H1 (cell line): ENCODE measurements around the gene DOCK1. TPM values are rescaled to one million over a fixed set of nuclear protein-coding genes. Genes with fewer than 3 reads are reported as not detected.

Source experiments
- CTCF ChIA-PET: fragments of 300-600 bp; sonication (Branson Sonifier 250); formaldehyde crosslinking; loops from one replicate; lab custom pipeline; 2021; ENCODE audit not compliant: partially characterized antibody; lab: Charles Lee
- POLR2A ChIA-PET: fragments of 300-600 bp; sonication (Branson Sonifier 250); formaldehyde crosslinking; loops from one replicate; lab custom pipeline; 2021; ENCODE audit warnings: inconsistent platforms; ENCODE audit not compliant: partially characterized antibody; lab: Charles Lee
- DNase-seq, 2 experiments: peaks; one replicate each; pipeline versions ENCODE4 v3.0.0 to v3.0.0-alpha.2; 2010 to 2022; ENCODE audit warnings: low spot score in 2 of 2, low read depth in 1 of 2, mixed read lengths in 1 of 2
- FAIRE-seq: peaks from 2 replicates; lab custom pipeline; 2011; peaks lifted over from hg19 to GRCh38; lab: Jason Lieb, UNC
- H2AFZ ChIP-seq: 2 replicates; pipeline ENCODE4 v1.8.1; 2012; ENCODE audit warnings: low read length, inconsistent platforms
- H2AK5ac ChIP-seq: 2 replicates; pipeline ENCODE4 v1.6.1; 2013; ENCODE audit warnings: low read depth, low read length
- H2BK120ac ChIP-seq: replicated peaks from 2 replicates; pipeline ENCODE3; 2013; ENCODE audit warnings: low read depth, low read length, inconsistent platforms
- H2BK12ac ChIP-seq: 2 replicates; pipeline ENCODE4 v1.6.1; 2013; ENCODE audit warnings: low read depth, low read length
- H2BK15ac ChIP-seq: 2 replicates; pipeline ENCODE4 v1.6.1; 2013; ENCODE audit warnings: low read length
- H2BK20ac ChIP-seq: 2 replicates; pipeline ENCODE4 v1.6.1; 2013; ENCODE audit warnings: low read length
- H2BK5ac ChIP-seq: 2 replicates; pipeline ENCODE4 v1.6.1; 2013; ENCODE audit warnings: low read depth, low read length
- H3K14ac ChIP-seq: 2 replicates; pipeline ENCODE4 v1.6.1; 2013; ENCODE audit warnings: inconsistent platforms; ENCODE audit not compliant: insufficient read length
- H3K18ac ChIP-seq: 2 replicates; pipeline ENCODE4 v1.6.1; 2013; ENCODE audit warnings: low read length; ENCODE audit errors: extremely low read depth
- H3K23ac ChIP-seq: 2 replicates; pipeline ENCODE4 v1.6.1; 2013; ENCODE audit warnings: inconsistent platforms; ENCODE audit not compliant: insufficient read length
- H3K23me2 ChIP-seq: 2 replicates; pipeline ENCODE4 v1.6.1; 2013; ENCODE audit warnings: low read depth, low read length
- H3K27ac ChIP-seq: 2 replicates; pipeline ENCODE4 v1.6.1; 2011; ENCODE audit warnings: low read depth, low read length, inconsistent platforms
- H3K27me3 ChIP-seq, 4 experiments: replicated peaks in 1 of 4; 1 replicate in 1 of 4; 2 replicates in 3 of 4; pipeline versions ENCODE4 v1.6.1 to v1.8.1; 2011 to 2013; ENCODE audit warnings: low read length in 3 of 4, mild to moderate bottlenecking in 3 of 4, inconsistent platforms in 2 of 4, mixed read lengths in 2 of 4, moderate library complexity in 1 of 4; ENCODE audit not compliant: control insufficient read depth in 3 of 4, insufficient read depth in 3 of 4; ENCODE audit errors: extremely low read depth in 1 of 4
- H3K36me3 ChIP-seq, 4 experiments: 2 replicates each; pipeline versions ENCODE4 v1.6.1 to v1.8.1; 2011 to 2013; ENCODE audit warnings: mild to moderate bottlenecking in 4 of 4, low read length in 3 of 4, moderate library complexity in 2 of 4, control low read depth in 1 of 4, inconsistent platforms in 1 of 4; ENCODE audit not compliant: insufficient read depth in 4 of 4, control insufficient read depth in 2 of 4
- H3K4ac ChIP-seq: replicated peaks from 2 replicates; pipeline ENCODE3; 2013; ENCODE audit warnings: low read length, low read depth, mixed read lengths, inconsistent platforms; ENCODE audit not compliant: insufficient read length
- H3K4me1 ChIP-seq, 4 experiments: replicated peaks in 1 of 4; 1 replicate in 1 of 4; 2 replicates in 3 of 4; pipeline versions ENCODE4 v1.6.1 to v1.8.1; 2011 to 2013; ENCODE audit warnings: low read length in 3 of 4, inconsistent platforms in 2 of 4, mixed read lengths in 1 of 4; ENCODE audit not compliant: insufficient read depth in 4 of 4, control insufficient read depth in 3 of 4
- H3K4me2 ChIP-seq, 2 experiments: 2 replicates each; pipeline versions ENCODE4 v1.6.1 to v1.8.1; 2011 to 2013; ENCODE audit warnings: low read depth in 2 of 2, low read length in 2 of 2, control low read depth in 1 of 2, inconsistent platforms in 1 of 2, mild to moderate bottlenecking in 1 of 2; ENCODE audit not compliant: insufficient read depth in 1 of 2
- H3K4me3 ChIP-seq, 4 experiments: fragments of 200-600, 300-600 bp in 1 of 4; sonication (generic), shearing (Covaris generic), sonication (Bioruptor Twin) in 1 of 4; 2 replicates each; pipeline versions ENCODE4 v1.5.1 to v1.8.1; 2011 to 2016; ENCODE audit warnings: low read length in 4 of 4, low read depth in 3 of 4, control low read depth in 2 of 4, inconsistent platforms in 2 of 4, mild to moderate bottlenecking in 2 of 4, mixed read lengths in 1 of 4, moderate library complexity in 1 of 4; ENCODE audit not compliant: insufficient read depth in 2 of 4; ENCODE audit errors: extremely low read depth in 1 of 4
- H3K56ac ChIP-seq: replicated peaks from 2 replicates; pipeline ENCODE3; 2013; ENCODE audit warnings: low read depth, mild to moderate bottlenecking, mixed read lengths, low read length, inconsistent platforms; ENCODE audit not compliant: insufficient read length
- H3K79me1 ChIP-seq: 2 replicates; pipeline ENCODE4 v1.6.1; 2013; ENCODE audit warnings: low read depth, low read length, control low read depth
- H3K79me2 ChIP-seq, 2 experiments: 2 replicates each; pipeline versions ENCODE4 v1.6.1 to v1.8.1; 2012 to 2013; ENCODE audit warnings: low read length in 2 of 2, mild to moderate bottlenecking in 2 of 2, inconsistent platforms in 1 of 2; ENCODE audit not compliant: insufficient read depth in 2 of 2, control insufficient read depth in 1 of 2
- H3K9ac ChIP-seq, 4 experiments: replicated peaks in 1 of 4; 1 replicate in 1 of 4; 2 replicates in 3 of 4; pipeline versions ENCODE4 v1.6.1 to v1.8.1; 2011 to 2013; ENCODE audit warnings: low read depth in 3 of 4, low read length in 3 of 4, control low read depth in 2 of 4, mild to moderate bottlenecking in 2 of 4, moderate library complexity in 2 of 4, inconsistent platforms in 1 of 4; ENCODE audit errors: extremely low read depth in 1 of 4
- H3K9me3 ChIP-seq, 2 experiments: 2 replicates each; pipeline versions ENCODE4 v1.6.1 to v1.8.1; 2012 to 2013; ENCODE audit warnings: mild to moderate bottlenecking in 2 of 2, moderate library complexity in 2 of 2, control low read depth in 1 of 2, inconsistent platforms in 1 of 2, low read depth in 1 of 2, low read length in 1 of 2, mixed read lengths in 1 of 2; ENCODE audit not compliant: insufficient read depth in 2 of 2
- H4K20me1 ChIP-seq, 2 experiments: replicated peaks in 1 of 2; 2 replicates each; pipeline versions ENCODE3 to v1.8.1; 2011 to 2013; ENCODE audit warnings: inconsistent platforms in 2 of 2, low read length in 2 of 2, mild to moderate bottlenecking in 1 of 2; ENCODE audit not compliant: insufficient read depth in 2 of 2, control insufficient read depth in 1 of 2
- H4K5ac ChIP-seq: 2 replicates; pipeline ENCODE4 v1.6.1; 2013; ENCODE audit warnings: low read length, low read depth, mixed read lengths, inconsistent platforms; ENCODE audit not compliant: insufficient read length
- H4K8ac ChIP-seq: 2 replicates; pipeline ENCODE4 v1.8.0; 2013; ENCODE audit warnings: mild to moderate bottlenecking, moderate library complexity, low read length, inconsistent platforms; ENCODE audit not compliant: insufficient read depth; ENCODE audit errors: extremely low read depth
- H4K91ac ChIP-seq: replicated peaks from 2 replicates; pipeline ENCODE3; 2013; ENCODE audit warnings: low read length, mixed read lengths, inconsistent platforms; ENCODE audit not compliant: insufficient read length
- ASH2L ChIP-seq: fragments of 200-600, 300-600 bp; sonication (generic); IDR thresholded peaks from one replicate; pipeline ENCODE4 v1.7.1; 2017; ENCODE audit warnings: low read length
- BCL11A ChIP-seq, 2 experiments: IDR thresholded peaks; one replicate each; pipeline ENCODE4 v1.6.1; 2011; ENCODE audit warnings: low read depth in 2 of 2, low read length in 2 of 2, mild to moderate bottlenecking in 2 of 2
- BRCA1 ChIP-seq: IDR thresholded peaks from 2 replicates; pipeline ENCODE4 v1.6.1; 2012; ENCODE audit warnings: low read depth, low read length, improper control_type of control experiment
- EP300 ChIP-seq, 2 experiments: IDR thresholded peaks; 1 replicate in 1 of 2; 2 replicates in 1 of 2; pipeline ENCODE4 v1.6.1; 2011 to 2012; ENCODE audit warnings: low read depth in 2 of 2, low read length in 2 of 2, mild to moderate bottlenecking in 2 of 2, borderline replicate concordance in 1 of 2, inconsistent platforms in 1 of 2, moderate library complexity in 1 of 2
- HDAC6 ChIP-seq: IDR thresholded peaks from one replicate; pipeline ENCODE4 v1.7.1; 2012; ENCODE audit warnings: low read depth, mild to moderate bottlenecking, inconsistent platforms, low read length, moderate library complexity
- MAX ChIP-seq: IDR thresholded peaks from 2 replicates; pipeline ENCODE4 v1.6.1; 2012; ENCODE audit warnings: inconsistent platforms
- NANOG ChIP-seq: IDR thresholded peaks from 2 replicates; pipeline ENCODE4 v1.6.1; 2011; ENCODE audit warnings: low read length, low read depth, mild to moderate bottlenecking, inconsistent platforms; ENCODE audit not compliant: insufficient read depth, poor library complexity, severe bottlenecking
- POLR2AphosphoS5 ChIP-seq: IDR thresholded peaks from 2 replicates; pipeline ENCODE4 v1.6.1; 2011; ENCODE audit warnings: low read depth, low read length
- RFX5 ChIP-seq: IDR thresholded peaks from 2 replicates; pipeline ENCODE4 v1.6.1; 2011; ENCODE audit warnings: low read depth, low read length, improper control_type of control experiment, borderline replicate concordance
- SAP30 ChIP-seq: fragments of 300-600 bp; sonication (generic); IDR thresholded peaks from 2 replicates; pipeline ENCODE4 v1.7.1; 2012; ENCODE audit warnings: low read length, moderate library complexity, mild to moderate bottlenecking, inconsistent platforms; ENCODE audit not compliant: insufficient read depth, insufficient replicate concordance
- SP2 ChIP-seq: IDR thresholded peaks from 2 replicates; pipeline ENCODE4 v1.6.1; 2012; ENCODE audit warnings: mild to moderate bottlenecking, low read length, inconsistent platforms
- SRF ChIP-seq: IDR thresholded peaks from 2 replicates; pipeline ENCODE4 v1.6.1; 2011; ENCODE audit warnings: mild to moderate bottlenecking, low read depth, low read length, moderate library complexity
- TEAD4 ChIP-seq: IDR thresholded peaks from 2 replicates; pipeline ENCODE4 v1.6.1; 2012; ENCODE audit warnings: low read depth, low read length, inconsistent platforms, mixed read lengths
- WGBS, 2 experiments: shearing (Covaris generic) in 1 of 2; methylation state at CpG; one replicate each; pipeline versions ENCODE4 v1.1.6 to v1.1.7; 2013 to 2015; ENCODE audit warnings: low lambda C conversion rate in 2 of 2, mixed read lengths in 2 of 2, inconsistent platforms in 1 of 2, low coverage in 1 of 2, missing lambda C conversion rate in 1 of 2; ENCODE audit not compliant: insufficient replicate concordance in 2 of 2, insufficient coverage in 1 of 2, insufficient read length in 1 of 2; ENCODE audit errors: extremely low coverage in 1 of 2, missing lambda C conversion rate in 1 of 2; 5-methylcytosine and 5-hydroxymethylcytosine counted together
- polyA plus RNA-seq, 7 experiments: library from polyadenylated mRNA; depleted of rRNA in 3 of 7; stranded (reverse) in 5 of 7; unstranded in 2 of 7; fragments of >200 nt in 5 of 7; fragments of 200-250 nt in 2 of 7; gene quantifications; 1 replicate in 5 of 7; 2 replicates in 1 of 7; 4 replicates in 1 of 7; pipeline versions ENCODE4 v1.2.1 to v1.2.3, GENCODE V29; 2011 to 2013; ENCODE audit warnings: missing spikeins in 2 of 7, mixed read lengths in 2 of 7
- total RNA-seq: library from RNA; stranded (reverse); fragmentation: NEBNext Ultra II Directional; extraction: Animal tissue kit (Norgen Biotek cat#: 25700); gene quantifications from 2 replicates; pipeline ENCODE4 v1.2.1, GENCODE V29; 2021

The DOCK1 gene
- total and polyA plus RNA-seq, 2 of the 8 experiments (the other 6 are each of a cell fraction or from before 2014, with no cell fraction given): 11.6 to 53.0 TPM

GRCh38 chr10:127123626-127124025 is 218.4 kb downstream of the DOCK1 start:
- WGBS, 2 experiments: 86% methylated on average over 6 of the region's 6 CpGs; no CpG with 5 or more reads in 1 of the 2 experiments
- peaks cover 0 to 2% of the 10 kb centered on the region in 2 experiments for H4K20me1 ChIP-seq
- TF ChIP-seq HDAC6 (no peak), TEAD4 (no peak), BRCA1 (no peak), SAP30 (no peak), MAX (no peak), POLR2AphosphoS5 (no peak), RFX5 (no peak), ASH2L (no peak), SRF (no peak), EP300 (IDR thresholded peaks at IDR 0.05; ENCODE audit: borderline replicate concordance in 1 of 2, low read depth in 2 of 2, low read length in 2 of 2) (no peak), NANOG (no peak), SP2 (no peak), BCL11A (IDR thresholded peaks at IDR 0.05; ENCODE audit: low read depth in 2 of 2, low read length in 2 of 2) (no peak)
- H3K9me3 ChIP-seq: no peaks in the 10 kb centered on the region
- no peak overlapping the region for H2BK15ac ChIP-seq
- H3K18ac ChIP-seq: no peak overlapping the region
- H3K4ac ChIP-seq: no peak overlapping the region
- no peak overlapping the region for H2BK20ac ChIP-seq
- no peak overlapping the region for H3K14ac ChIP-seq
- H3K23ac ChIP-seq: no peak overlapping the region
- no peaks in the 10 kb centered on the region for H3K23me2 ChIP-seq
- FAIRE-seq (no peak), DNase-seq (no peak)
- H3K9ac ChIP-seq: no peak overlapping the region
- CTCF ChIA-PET: interaction anchor here (0.7 kb wide), 1 partner anchor 10 kb away, joined by 3 read pairs; no protein-coding TSS in a partner anchor
- H3K4me2 ChIP-seq: no peak overlapping the region
- H4K8ac ChIP-seq: no peak overlapping the region
- H3K4me1 ChIP-seq: no peaks in the 10 kb centered on the region
- no peak overlapping the region for H2BK120ac ChIP-seq
- no peak overlapping the region for H3K27ac ChIP-seq
- no peak overlapping the region for H3K56ac ChIP-seq
- peaks cover 0 to 7% (median 2%) of the 10 kb centered on the region in 4 experiments; a peak in 3 of 8 replicates for H3K36me3 ChIP-seq
- H2BK5ac ChIP-seq: no peak overlapping the region
- H2AK5ac ChIP-seq: no peak overlapping the region
- H3K27me3 ChIP-seq: no peaks in the 10 kb centered on the region
- no peaks in the 10 kb centered on the region; the same call in 1 of the 2 replicates for H3K79me1 ChIP-seq
- no peak overlapping the region for H3K4me3 ChIP-seq
- H2BK12ac ChIP-seq: no peak overlapping the region
- POLR2A ChIA-PET: no interaction called here
- no peaks in the 10 kb centered on the region for H3K79me2 ChIP-seq
- H4K91ac ChIP-seq: no peak overlapping the region
- no peak overlapping the region for H4K5ac ChIP-seq
- H2AFZ ChIP-seq: no peak overlapping the region
